ENCODE data around the gene CCL28. TPM values are rescaled to one million over a fixed set of nuclear protein-coding genes. Genes with fewer than 3 reads are reported as not detected.

CCL28 gene, protein sequence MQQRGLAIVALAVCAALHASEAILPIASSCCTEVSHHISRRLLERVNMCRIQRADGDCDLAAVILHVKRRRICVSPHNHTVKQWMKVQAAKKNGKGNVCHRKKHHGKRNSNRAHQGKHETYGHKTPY
- total RNA-seq (ENCODE audit: low replicate concordance) = 0.68 and 1.9 TPM in 2 replicates

DNA sequence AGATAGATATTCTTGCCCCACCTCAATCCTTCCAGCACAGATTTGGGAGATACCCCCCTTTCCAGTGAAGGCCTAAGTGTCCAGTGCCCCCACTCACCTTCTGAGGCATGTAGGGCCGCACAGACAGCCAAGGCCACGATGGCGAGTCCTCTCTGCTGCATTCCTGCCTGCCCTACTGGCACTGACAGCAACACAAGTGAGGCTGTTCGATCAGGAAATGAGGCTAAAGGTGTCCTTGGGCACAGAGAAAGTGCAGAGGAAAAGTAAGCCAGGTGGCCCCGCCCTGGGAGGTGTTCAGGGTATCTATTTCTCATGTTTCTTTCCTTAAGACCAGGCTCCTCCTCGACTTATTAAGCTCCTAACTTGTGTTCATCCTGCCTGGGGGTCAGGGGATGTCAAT lies at the start of gene CCL28:
Gene CCL28, minus strand, starts transcription at position 236 of the 400 bp plus-strand sequence. Its CDS starts 75 bp downstream, at position 161.

Other genes starting within 250 kb of the CCL28 start
- 0.15 and 2.8 TPM in 2 replicates for gene NIM1K, start 220.2 kb downstream of the CCL28 start, total RNA-seq (ENCODE audit: low replicate concordance)
- gene HMGCS1, start 99.0 kb downstream of the CCL28 start, total RNA-seq (ENCODE audit: low replicate concordance) = 18.4 and 63.5 TPM in 2 replicates
- 9.4 and 16.3 TPM in 2 replicates for gene TMEM267, start 71.5 kb upstream of the CCL28 start, total RNA-seq (ENCODE audit: low replicate concordance)
- gene C5orf34, start 102.8 kb upstream of the CCL28 start, total RNA-seq (ENCODE audit: low replicate concordance) = 2.5 and 3.3 TPM in 2 replicates
- gene PAIP1, start 144.7 kb upstream of the CCL28 start, total RNA-seq (ENCODE audit: low replicate concordance) = 17.6 and 62.6 TPM in 2 replicates
- gene NNT, start 190.8 kb upstream of the CCL28 start, total RNA-seq (ENCODE audit: low replicate concordance) = 68.7 and 85.5 TPM in 2 replicates

Measured in smooth muscle cell of the coronary artery (primary cell).